Gastrocnemius medialis (tissue), 4 donors: Measurements from ENCODE around the gene IFNAR2.
A peak's percentile ranks its signal among the peaks of the same experiment; 100 is the strongest.

ENCODE experiments used
- CTCF ChIP-seq, 5 experiments: fragments of 450-650 bp in 3 of 5; fragments of 200-600 bp in 2 of 5; sonication (generic) in 2 of 5; IDR thresholded peaks in 4 of 5; conservative IDR thresholded peaks in 1 of 5; 1 replicate in 4 of 5; 2 replicates in 1 of 5; pipeline ENCODE4 v1.5.1; 2016 to 2019; ENCODE audit warnings: antibody characterized with exemption in 5 of 5, mild to moderate bottlenecking in 3 of 5, moderate library complexity in 3 of 5
- POLR2A ChIP-seq, 2 donors: fragments of 450-650 bp; IDR thresholded peaks; one replicate each; pipeline ENCODE4 v1.6.1; 2017; ENCODE audit warnings: antibody characterized with exemption in 2 of 2, mild to moderate bottlenecking in 2 of 2, moderate library complexity in 2 of 2

- TF ChIP-seq POLR2A (IDR thresholded peaks at IDR 0.05) (no peak), CTCF (IDR thresholded peaks at IDR 0.05 in 4 of 5, conservative IDR thresholded peaks at IDR 0.05 in 1 of 5) (peak; percentile 51 to 80 (median 73))
These were observed 32.8 kb upstream of the IFNAR2 start for GRCh38 chr21:33196941-33197374.
